ENCODE data around the gene AMBP.

AMBP gene

DNA sequence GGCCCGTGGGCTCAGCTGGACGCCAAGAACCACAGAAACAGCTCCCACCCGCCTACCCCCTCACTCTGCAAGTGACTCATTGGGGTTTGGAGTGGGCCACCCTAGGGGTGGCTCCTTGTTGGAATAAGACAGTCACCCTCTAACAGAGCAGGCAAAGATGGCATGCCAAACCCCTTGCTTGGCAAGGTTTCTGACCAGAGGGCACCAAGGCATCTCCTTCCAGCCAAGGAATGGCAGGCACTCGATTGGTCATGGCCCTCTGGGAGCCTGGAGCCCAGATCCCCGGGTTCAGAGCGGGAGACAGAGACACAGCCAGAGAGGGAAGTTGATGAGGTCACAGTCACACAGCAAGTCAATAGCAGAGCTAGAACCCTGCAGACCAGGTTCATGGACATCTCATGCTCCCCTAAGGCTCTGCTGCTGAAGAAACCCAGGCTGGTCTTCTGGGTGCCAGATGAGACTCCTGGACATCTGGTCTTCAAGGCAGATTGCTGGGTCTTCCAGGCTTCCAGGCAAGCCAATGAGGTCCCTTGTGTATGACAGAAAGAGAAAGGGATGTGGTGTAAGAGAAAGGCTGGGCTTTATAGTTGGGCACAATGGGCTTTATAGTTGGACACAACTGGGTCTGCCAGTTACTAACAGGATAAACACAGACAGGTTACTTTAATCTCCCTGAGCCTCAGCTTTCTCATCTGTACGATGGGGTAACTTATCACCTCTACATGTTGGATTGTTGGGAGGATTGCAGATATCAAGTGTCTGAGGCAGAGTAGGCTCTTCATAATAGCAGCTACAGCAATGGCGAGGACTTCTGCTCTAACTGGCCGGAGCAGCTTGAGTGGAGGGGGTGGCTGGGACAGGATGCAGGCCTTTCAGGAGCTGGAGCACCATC lies 44.3 kb upstream of the AMBP start:
- no peak overlapping the region for H3K4me2 ChIP-seq (ENCODE audit: low read depth, low read length)
- no peaks in the 10 kb centered on the region for H4K20me1 ChIP-seq (ENCODE audit: insufficient read depth, low read length)
- DNase-seq: no peak
- TF ChIP-seq EZH2 (optimal IDR thresholded peaks at IDR 0.05; ENCODE audit: low read depth, low read length) (no peak), EZH2phosphoT487 (IDR thresholded peaks at IDR 0.05; ENCODE audit: low read length) (no peak)
- H3K9me3 ChIP-seq (replicated peaks; ENCODE audit: insufficient read depth, low read length): no peaks in the 10 kb centered on the region
- H3K9me2 ChIP-seq (replicated peaks; ENCODE audit: insufficient read depth, low read length): no peaks in the 10 kb centered on the region
- H2AFZ ChIP-seq (ENCODE audit: low read length): no peak overlapping the region
- no peak overlapping the region for H3K4me3 ChIP-seq (ENCODE audit: low read length)
- no peaks in the 10 kb centered on the region for H3K79me2 ChIP-seq (ENCODE audit: low read length)
- no peaks in the 10 kb centered on the region for H3F3A ChIP-seq (ENCODE audit: insufficient read depth, low read length)
- peaks cover 19% of the 10 kb centered on the region for H3K27me3 ChIP-seq (replicated peaks; ENCODE audit: insufficient read depth, low read length)
- no peak overlapping the region for H3K9ac ChIP-seq (ENCODE audit: low read length)
- H3K36me3 ChIP-seq (replicated peaks; ENCODE audit: insufficient read depth, low read length): no peaks in the 10 kb centered on the region
- H3K4me1 ChIP-seq (ENCODE audit: low read length): no peaks in the 10 kb centered on the region
- H3K27ac ChIP-seq (ENCODE audit: low read length): no peak overlapping the region

DNA sequence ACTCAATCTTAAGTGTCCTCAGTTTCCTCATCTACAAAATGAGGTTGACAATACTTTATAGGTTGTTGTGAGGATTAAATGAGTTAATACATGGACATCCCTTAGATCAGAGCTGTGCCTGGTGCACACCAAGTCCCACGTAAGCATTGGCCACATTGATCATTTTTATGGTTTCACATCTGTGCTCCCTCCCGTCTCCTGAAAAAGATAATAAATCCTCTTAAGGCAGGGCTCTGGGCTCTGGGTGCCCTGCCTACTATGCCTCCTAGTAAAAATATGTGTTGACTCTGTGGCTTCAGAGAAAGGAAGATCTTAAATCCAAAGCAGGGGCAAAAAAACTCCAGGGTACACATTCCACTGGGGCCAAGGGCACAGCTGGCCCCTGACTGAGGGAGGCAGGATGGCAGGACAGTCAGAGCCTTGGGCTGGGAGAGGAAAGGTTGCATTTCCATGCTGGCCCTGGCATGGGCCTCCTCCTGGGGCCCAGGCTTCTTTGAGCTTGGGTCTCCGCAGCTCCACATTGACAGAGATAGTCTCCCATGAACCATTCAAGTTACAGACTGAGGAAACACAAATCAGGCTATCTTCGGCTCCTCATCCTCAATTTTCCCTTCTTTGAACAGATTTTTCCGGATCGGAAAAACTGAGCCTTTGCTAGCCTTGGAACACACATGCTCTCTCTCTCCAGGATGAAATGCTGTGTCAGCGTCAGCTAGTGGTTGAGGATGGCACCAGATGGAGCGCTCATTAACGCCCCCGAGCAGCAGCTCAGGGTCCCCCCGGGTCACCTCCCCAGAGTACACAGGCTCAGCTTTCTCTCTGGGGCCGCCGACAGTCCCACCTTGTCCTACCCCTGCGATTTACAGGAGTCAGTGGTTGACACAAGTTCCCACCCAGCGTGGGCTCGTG lies 43.4 kb upstream of the AMBP start:
- TF ChIP-seq EZH2phosphoT487 (IDR thresholded peaks at IDR 0.05; ENCODE audit: low read length): no peak
- no peak for TF ChIP-seq EZH2 (optimal IDR thresholded peaks at IDR 0.05; ENCODE audit: low read depth, low read length)
- TF ChIP-seq, protein P1, sequence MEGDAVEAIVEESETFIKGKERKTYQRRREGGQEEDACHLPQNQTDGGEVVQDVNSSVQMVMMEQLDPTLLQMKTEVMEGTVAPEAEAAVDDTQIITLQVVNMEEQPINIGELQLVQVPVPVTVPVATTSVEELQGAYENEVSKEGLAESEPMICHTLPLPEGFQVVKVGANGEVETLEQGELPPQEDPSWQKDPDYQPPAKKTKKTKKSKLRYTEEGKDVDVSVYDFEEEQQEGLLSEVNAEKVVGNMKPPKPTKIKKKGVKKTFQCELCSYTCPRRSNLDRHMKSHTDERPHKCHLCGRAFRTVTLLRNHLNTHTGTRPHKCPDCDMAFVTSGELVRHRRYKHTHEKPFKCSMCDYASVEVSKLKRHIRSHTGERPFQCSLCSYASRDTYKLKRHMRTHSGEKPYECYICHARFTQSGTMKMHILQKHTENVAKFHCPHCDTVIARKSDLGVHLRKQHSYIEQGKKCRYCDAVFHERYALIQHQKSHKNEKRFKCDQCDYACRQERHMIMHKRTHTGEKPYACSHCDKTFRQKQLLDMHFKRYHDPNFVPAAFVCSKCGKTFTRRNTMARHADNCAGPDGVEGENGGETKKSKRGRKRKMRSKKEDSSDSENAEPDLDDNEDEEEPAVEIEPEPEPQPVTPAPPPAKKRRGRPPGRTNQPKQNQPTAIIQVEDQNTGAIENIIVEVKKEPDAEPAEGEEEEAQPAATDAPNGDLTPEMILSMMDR (IDR thresholded peaks at IDR 0.05; ENCODE audit: low read length): no peak
- H4K20me1 ChIP-seq (ENCODE audit: insufficient read depth, low read length): no peaks in the 10 kb centered on the region
- no peaks in the 10 kb centered on the region for H3F3A ChIP-seq (ENCODE audit: insufficient read depth, low read length)
- H3K4me2 ChIP-seq (ENCODE audit: low read depth, low read length): no peak overlapping the region
- peaks cover 20% of the 10 kb centered on the region for H3K27me3 ChIP-seq (replicated peaks; ENCODE audit: insufficient read depth, low read length)
- no peaks in the 10 kb centered on the region for H3K36me3 ChIP-seq (replicated peaks; ENCODE audit: insufficient read depth, low read length)
- no peak overlapping the region for H2AFZ ChIP-seq (ENCODE audit: low read length)
- H3K4me1 ChIP-seq (ENCODE audit: low read length): no peaks in the 10 kb centered on the region
- H3K4me3 ChIP-seq (ENCODE audit: low read length): no peak overlapping the region
- no peak overlapping the region for H3K27ac ChIP-seq (ENCODE audit: low read length)
- DNase-seq: no peak
- H3K9me2 ChIP-seq (replicated peaks; ENCODE audit: insufficient read depth, low read length): no peaks in the 10 kb centered on the region
- H3K9ac ChIP-seq (ENCODE audit: low read length): no peak overlapping the region
- no peaks in the 10 kb centered on the region for H3K9me3 ChIP-seq (replicated peaks; ENCODE audit: insufficient read depth, low read length)
- H3K79me2 ChIP-seq (ENCODE audit: low read length): no peaks in the 10 kb centered on the region

- Histone ChIP-seq H3K27me3 (replicated peaks; ENCODE audit: insufficient read depth, low read length) (peaks cover 23% of the 10 kb centered on the region), H3K27ac (ENCODE audit: low read length) (no peak overlapping the region), H3K9ac (ENCODE audit: low read length) (no peak overlapping the region), H3K36me3 (replicated peaks; ENCODE audit: insufficient read depth, low read length) (no peaks in the 10 kb centered on the region), H3K9me2 (replicated peaks; ENCODE audit: insufficient read depth, low read length) (no peaks in the 10 kb centered on the region), H3F3A (ENCODE audit: insufficient read depth, low read length) (no peaks in the 10 kb centered on the region), H4K20me1 (ENCODE audit: insufficient read depth, low read length) (no peaks in the 10 kb centered on the region), H3K79me2 (ENCODE audit: low read length) (no peaks in the 10 kb centered on the region), H3K4me1 (ENCODE audit: low read length) (no peaks in the 10 kb centered on the region), H2AFZ (ENCODE audit: low read length) (no peak overlapping the region), H3K4me3 (ENCODE audit: low read length) (no peak overlapping the region), H3K4me2 (ENCODE audit: low read depth, low read length) (no peak overlapping the region), H3K9me3 (replicated peaks; ENCODE audit: insufficient read depth, low read length) (no peaks in the 10 kb centered on the region)
- no peak for DNase-seq
- no peak for TF ChIP-seq EZH2 (optimal IDR thresholded peaks at IDR 0.05; ENCODE audit: low read depth, low read length)
- no peak for TF ChIP-seq EZH2phosphoT487 (IDR thresholded peaks at IDR 0.05; ENCODE audit: low read length)
- TF ChIP-seq, protein P1 (IDR thresholded peaks at IDR 0.05; ENCODE audit: low read length): no peak
These were observed 42.3 kb upstream of the AMBP start for GRCh38 chr9:114120192-114121014.

Measured in MM.1S (cell line).